ENCODE results near the gene GTF2F2.

The GTF2F2 gene, protein sequence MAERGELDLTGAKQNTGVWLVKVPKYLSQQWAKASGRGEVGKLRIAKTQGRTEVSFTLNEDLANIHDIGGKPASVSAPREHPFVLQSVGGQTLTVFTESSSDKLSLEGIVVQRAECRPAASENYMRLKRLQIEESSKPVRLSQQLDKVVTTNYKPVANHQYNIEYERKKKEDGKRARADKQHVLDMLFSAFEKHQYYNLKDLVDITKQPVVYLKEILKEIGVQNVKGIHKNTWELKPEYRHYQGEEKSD
- 21.5 to 29.6 (median 23.1) reads per million in 3 donors for total RNA-seq

DNA sequence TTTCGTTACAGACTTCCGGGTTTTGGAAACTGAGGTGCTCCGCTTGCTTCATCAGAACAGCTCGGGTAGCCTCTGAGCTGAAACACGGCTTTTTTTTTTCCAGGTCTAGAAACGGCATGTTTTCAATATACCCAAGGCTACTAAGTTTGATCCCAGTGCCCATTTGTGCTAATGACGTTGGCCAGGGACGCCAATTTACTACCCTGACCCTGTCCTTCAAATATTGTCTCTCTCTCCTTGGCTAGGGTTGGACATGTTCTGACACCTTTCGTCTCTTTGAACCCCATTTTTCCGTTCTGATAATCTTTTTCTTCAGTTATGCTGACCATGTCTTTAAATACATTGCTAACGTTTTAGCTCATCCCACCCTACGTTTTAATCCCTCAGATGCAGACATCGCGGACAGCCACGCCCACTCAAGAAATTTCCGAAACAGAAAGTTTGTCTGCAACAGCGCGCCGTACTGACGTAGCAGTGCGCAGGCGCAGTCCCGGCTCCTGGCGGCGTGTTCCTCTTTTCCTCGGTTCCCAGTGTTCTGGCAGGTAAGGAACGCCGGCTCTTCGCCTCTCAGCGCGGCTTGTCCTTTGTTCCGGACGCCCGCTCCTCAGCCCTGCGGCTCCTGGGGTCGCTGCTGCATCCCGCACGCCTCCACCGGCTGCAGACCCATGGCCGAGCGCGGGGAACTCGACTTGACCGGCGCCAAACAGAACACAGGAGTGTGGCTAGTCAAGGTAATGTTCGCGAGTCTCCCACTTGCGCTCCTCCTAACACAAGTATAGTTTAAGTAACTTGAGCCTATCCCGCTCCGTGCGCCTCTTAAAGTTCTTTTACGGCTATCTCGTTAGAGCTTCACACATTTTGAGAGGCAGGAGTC lies at the start of gene GTF2F2:
GTF2F2 (plus strand) TSS at position 520 of the 874 bp plus-strand sequence; CDS start at position 666, 146 bp downstream.
- Histone ChIP-seq H3K4me3 (ENCODE audit: insufficient read depth, low read depth, low read length, poor library complexity, severe bottlenecking) (peak within 1 kb of the TSS; percentile 98), H3K36me3 (ENCODE audit: control insufficient read depth, insufficient read depth, low read length) (no peaks in the 10 kb centered on the region), H3K9me3 (ENCODE audit: control insufficient read depth, low read length) (no peaks in the 10 kb centered on the region), H3K4me1 (ENCODE audit: control insufficient read depth, insufficient read depth, low read length, poor library complexity, severe bottlenecking) (peaks cover 7% of the 10 kb centered on the region), H3K27me3 (replicated peaks; ENCODE audit: control insufficient read depth, insufficient read depth, low read length, poor library complexity, severe bottlenecking) (no peaks in the 10 kb centered on the region), H3K27ac (ENCODE audit: insufficient read depth, low read length, poor library complexity, severe bottlenecking) (peak within 1 kb of the TSS; percentile 93)
- peak; percentile 78 to 87 (median 80) for DNase-seq

DNA sequence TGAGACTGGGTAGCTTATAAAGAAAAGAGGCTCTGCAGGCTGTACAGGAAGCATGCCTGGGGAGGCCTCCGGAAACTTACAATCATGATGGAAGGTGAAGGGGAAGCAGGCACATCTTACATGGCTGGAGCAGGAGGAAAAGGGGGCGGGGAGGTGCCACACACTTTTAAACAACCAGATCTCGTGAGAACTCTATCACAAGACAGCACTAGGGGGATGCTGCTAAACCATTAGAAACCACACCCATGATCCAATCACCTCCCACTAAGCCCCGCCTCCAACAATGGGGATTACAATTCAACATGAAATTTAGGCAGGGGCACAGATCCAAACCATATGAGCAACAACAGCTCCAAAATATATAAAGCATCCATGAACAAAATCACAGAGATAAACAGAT lies 46.5 kb upstream of the GTF2F2 start:
- H3K9me3 ChIP-seq (ENCODE audit: control insufficient read depth, low read length) = no peaks in the 10 kb centered on the region
- no peaks in the 10 kb centered on the region for H3K27me3 ChIP-seq (replicated peaks; ENCODE audit: control insufficient read depth, insufficient read depth, low read length, poor library complexity, severe bottlenecking)
- DNase-seq = no peak
- H3K4me3 ChIP-seq (ENCODE audit: insufficient read depth, low read depth, low read length, poor library complexity, severe bottlenecking) = no peak overlapping the region
- H3K36me3 ChIP-seq (ENCODE audit: control insufficient read depth, insufficient read depth, low read length) = no peaks in the 10 kb centered on the region
- no peaks in the 10 kb centered on the region for H3K4me1 ChIP-seq (ENCODE audit: control insufficient read depth, insufficient read depth, low read length, poor library complexity, severe bottlenecking)
- no peak overlapping the region for H3K27ac ChIP-seq (ENCODE audit: insufficient read depth, low read length, poor library complexity, severe bottlenecking)

DNA sequence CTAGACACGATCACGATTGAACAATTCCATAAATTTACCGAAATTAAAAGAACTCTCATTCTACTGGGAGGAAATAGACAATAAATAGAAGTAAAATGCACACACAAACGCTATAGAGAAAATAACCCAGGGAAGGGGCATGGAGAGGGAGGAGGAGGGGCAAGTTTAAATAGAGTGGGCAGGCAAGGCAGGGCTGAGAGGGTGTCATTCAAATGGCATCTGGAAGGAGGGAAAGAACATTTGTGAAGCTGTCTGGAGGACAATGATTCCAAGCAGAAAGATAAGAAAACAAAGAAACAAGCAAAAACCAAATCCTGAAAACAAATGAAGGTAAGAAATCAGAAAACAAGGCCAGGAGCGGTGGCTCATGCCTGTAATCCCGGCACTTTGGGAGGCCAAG lies 45.6 kb upstream of the GTF2F2 start:
- Histone ChIP-seq H3K9me3 (ENCODE audit: control insufficient read depth, low read length) (no peaks in the 10 kb centered on the region), H3K27me3 (replicated peaks; ENCODE audit: control insufficient read depth, insufficient read depth, low read length, poor library complexity, severe bottlenecking) (no peaks in the 10 kb centered on the region)
- no peak for DNase-seq

DNA sequence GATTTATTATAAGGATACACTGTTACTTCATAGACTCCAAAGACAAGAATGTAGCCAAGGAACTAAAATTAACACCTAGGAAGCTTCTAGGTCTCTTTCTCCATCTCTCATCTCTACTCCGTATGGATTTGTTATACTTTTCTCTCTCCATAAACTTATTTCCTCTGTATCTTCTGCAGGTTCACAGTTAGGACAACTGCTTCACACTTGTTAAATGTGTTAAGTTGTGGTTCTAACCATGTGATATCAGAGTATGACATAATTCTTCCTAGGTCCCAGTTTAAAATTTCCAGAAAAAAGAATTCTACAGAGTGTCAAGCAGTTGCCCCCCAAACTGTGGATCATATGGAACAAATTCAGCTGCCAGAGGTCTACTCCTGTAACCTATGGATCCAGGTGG lies 42.3 kb upstream of the GTF2F2 start:
- no peaks in the 10 kb centered on the region for H3K27me3 ChIP-seq (replicated peaks; ENCODE audit: control insufficient read depth, insufficient read depth, low read length, poor library complexity, severe bottlenecking)
- no peaks in the 10 kb centered on the region for H3K4me1 ChIP-seq (ENCODE audit: control insufficient read depth, insufficient read depth, low read length, poor library complexity, severe bottlenecking)
- DNase-seq = no peak
- H3K36me3 ChIP-seq (ENCODE audit: control insufficient read depth, insufficient read depth, low read length) = no peaks in the 10 kb centered on the region
- no peaks in the 10 kb centered on the region for H3K9me3 ChIP-seq (ENCODE audit: control insufficient read depth, low read length)
- no peak overlapping the region for H3K4me3 ChIP-seq (ENCODE audit: insufficient read depth, low read depth, low read length, poor library complexity, severe bottlenecking)
- H3K27ac ChIP-seq (ENCODE audit: insufficient read depth, low read length, poor library complexity, severe bottlenecking) = no peak overlapping the region

More for the DNA sequence above, 45.6 kb upstream of the GTF2F2 start:
- H3K4me3 ChIP-seq (ENCODE audit: insufficient read depth, low read depth, low read length, poor library complexity, severe bottlenecking) = no peak overlapping the region
- no peaks in the 10 kb centered on the region for H3K36me3 ChIP-seq (ENCODE audit: control insufficient read depth, insufficient read depth, low read length)
- no peaks in the 10 kb centered on the region for H3K4me1 ChIP-seq (ENCODE audit: control insufficient read depth, insufficient read depth, low read length, poor library complexity, severe bottlenecking)
- no peak overlapping the region for H3K27ac ChIP-seq (ENCODE audit: insufficient read depth, low read length, poor library complexity, severe bottlenecking)

DNA sequence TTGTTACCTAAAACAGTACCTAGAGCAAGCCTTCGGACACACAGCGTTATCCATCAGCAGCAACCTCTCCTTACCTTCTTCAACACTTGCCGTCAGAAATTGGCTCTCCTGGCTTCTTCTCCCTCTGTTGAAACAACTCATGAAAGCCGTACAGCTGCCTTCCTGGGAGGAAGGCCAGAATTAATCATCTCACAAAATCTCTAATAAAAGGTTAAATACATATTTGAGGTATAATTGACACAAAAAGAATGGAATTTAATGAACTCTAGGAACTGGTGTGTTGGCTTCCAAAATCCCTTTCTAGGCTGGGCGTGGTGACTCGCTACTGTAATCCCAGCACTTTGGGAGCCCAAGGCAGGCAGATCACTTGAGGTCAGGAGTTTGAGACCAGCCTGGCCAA lies 37.3 kb upstream of the GTF2F2 start:
- Histone ChIP-seq H3K9me3 (ENCODE audit: control insufficient read depth, low read length) (no peaks in the 10 kb centered on the region), H3K36me3 (ENCODE audit: control insufficient read depth, insufficient read depth, low read length) (no peaks in the 10 kb centered on the region), H3K27me3 (replicated peaks; ENCODE audit: control insufficient read depth, insufficient read depth, low read length, poor library complexity, severe bottlenecking) (no peaks in the 10 kb centered on the region), H3K4me3 (ENCODE audit: insufficient read depth, low read depth, low read length, poor library complexity, severe bottlenecking) (no peak overlapping the region), H3K27ac (ENCODE audit: insufficient read depth, low read length, poor library complexity, severe bottlenecking) (no peak overlapping the region), H3K4me1 (ENCODE audit: control insufficient read depth, insufficient read depth, low read length, poor library complexity, severe bottlenecking) (no peaks in the 10 kb centered on the region)
- no peak for DNase-seq

DNA sequence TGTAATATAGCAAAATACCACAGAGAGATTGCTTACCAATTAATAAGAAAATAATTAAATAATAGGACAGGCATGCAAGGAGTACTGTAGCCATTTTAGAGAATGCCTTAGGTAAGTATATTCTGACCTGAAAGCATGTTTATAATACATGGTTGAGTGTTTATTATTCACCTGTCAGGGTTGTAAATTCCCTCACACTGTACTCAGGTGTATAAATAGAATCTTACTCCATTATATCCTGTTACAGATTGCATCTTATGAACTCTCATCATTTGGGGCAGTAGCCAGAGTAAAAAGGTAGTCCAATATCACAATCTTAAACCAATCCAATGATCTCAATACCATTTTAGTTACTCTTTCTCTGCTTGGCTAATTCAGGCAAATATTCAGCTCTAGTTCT lies 35.8 kb upstream of the GTF2F2 start:
- Histone ChIP-seq H3K36me3 (ENCODE audit: control insufficient read depth, insufficient read depth, low read length) (no peaks in the 10 kb centered on the region), H3K4me1 (ENCODE audit: control insufficient read depth, insufficient read depth, low read length, poor library complexity, severe bottlenecking) (no peaks in the 10 kb centered on the region), H3K4me3 (ENCODE audit: insufficient read depth, low read depth, low read length, poor library complexity, severe bottlenecking) (no peak overlapping the region), H3K27me3 (replicated peaks; ENCODE audit: control insufficient read depth, insufficient read depth, low read length, poor library complexity, severe bottlenecking) (no peaks in the 10 kb centered on the region), H3K9me3 (ENCODE audit: control insufficient read depth, low read length) (no peaks in the 10 kb centered on the region), H3K27ac (ENCODE audit: insufficient read depth, low read length, poor library complexity, severe bottlenecking) (no peak overlapping the region)
- DNase-seq = no peak

DNA sequence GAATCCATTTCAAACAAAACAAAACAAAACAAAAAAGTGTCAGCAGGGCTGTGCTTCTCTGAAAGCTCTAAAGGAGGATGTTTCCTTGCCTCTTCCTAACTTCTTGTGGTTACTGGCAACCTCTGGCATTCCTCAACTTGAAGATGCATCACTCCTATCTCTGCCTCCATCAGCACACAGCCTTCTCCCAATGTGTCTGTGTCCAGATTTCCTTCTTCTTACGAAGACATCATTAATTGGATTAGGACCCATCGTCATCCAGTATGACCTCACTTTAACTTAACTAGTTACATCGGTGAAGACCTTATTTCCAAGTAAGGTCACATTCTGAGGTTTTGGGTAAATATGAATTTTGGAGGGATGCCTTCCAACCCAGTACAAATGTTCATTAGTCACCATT lies 33.8 kb upstream of the GTF2F2 start:
- no peak for DNase-seq
- Histone ChIP-seq H3K27me3 (replicated peaks; ENCODE audit: control insufficient read depth, insufficient read depth, low read length, poor library complexity, severe bottlenecking) (no peaks in the 10 kb centered on the region), H3K4me1 (ENCODE audit: control insufficient read depth, insufficient read depth, low read length, poor library complexity, severe bottlenecking) (no peaks in the 10 kb centered on the region), H3K36me3 (ENCODE audit: control insufficient read depth, insufficient read depth, low read length) (no peaks in the 10 kb centered on the region), H3K4me3 (ENCODE audit: insufficient read depth, low read depth, low read length, poor library complexity, severe bottlenecking) (no peak overlapping the region), H3K9me3 (ENCODE audit: control insufficient read depth, low read length) (no peaks in the 10 kb centered on the region), H3K27ac (ENCODE audit: insufficient read depth, low read length, poor library complexity, severe bottlenecking) (no peak overlapping the region)

DNA sequence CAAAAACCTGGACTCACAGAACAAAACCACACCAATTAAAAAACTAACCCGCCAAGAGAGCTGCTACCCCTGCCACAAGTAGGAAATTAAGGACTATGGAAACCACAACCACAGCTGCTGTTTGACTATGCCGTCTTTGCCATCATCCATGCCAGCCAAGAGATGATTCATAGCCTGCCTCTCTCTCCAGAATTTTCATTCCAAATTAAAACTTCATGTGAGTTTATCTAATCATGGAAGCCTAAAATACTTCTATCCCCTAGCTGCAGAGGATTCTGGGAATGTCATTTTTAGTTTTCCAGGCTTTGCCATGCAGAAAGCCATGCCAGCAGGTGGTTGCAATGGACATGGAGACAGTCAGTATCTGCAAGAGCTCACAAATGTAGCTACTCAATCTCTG lies 27.6 kb upstream of the GTF2F2 start:
- Histone ChIP-seq H3K27me3 (replicated peaks; ENCODE audit: control insufficient read depth, insufficient read depth, low read length, poor library complexity, severe bottlenecking) (no peaks in the 10 kb centered on the region), H3K27ac (ENCODE audit: insufficient read depth, low read length, poor library complexity, severe bottlenecking) (no peak overlapping the region), H3K36me3 (ENCODE audit: control insufficient read depth, insufficient read depth, low read length) (no peaks in the 10 kb centered on the region), H3K4me3 (ENCODE audit: insufficient read depth, low read depth, low read length, poor library complexity, severe bottlenecking) (no peak overlapping the region), H3K4me1 (ENCODE audit: control insufficient read depth, insufficient read depth, low read length, poor library complexity, severe bottlenecking) (no peaks in the 10 kb centered on the region), H3K9me3 (ENCODE audit: control insufficient read depth, low read length) (no peaks in the 10 kb centered on the region)
- DNase-seq = no peak

DNA sequence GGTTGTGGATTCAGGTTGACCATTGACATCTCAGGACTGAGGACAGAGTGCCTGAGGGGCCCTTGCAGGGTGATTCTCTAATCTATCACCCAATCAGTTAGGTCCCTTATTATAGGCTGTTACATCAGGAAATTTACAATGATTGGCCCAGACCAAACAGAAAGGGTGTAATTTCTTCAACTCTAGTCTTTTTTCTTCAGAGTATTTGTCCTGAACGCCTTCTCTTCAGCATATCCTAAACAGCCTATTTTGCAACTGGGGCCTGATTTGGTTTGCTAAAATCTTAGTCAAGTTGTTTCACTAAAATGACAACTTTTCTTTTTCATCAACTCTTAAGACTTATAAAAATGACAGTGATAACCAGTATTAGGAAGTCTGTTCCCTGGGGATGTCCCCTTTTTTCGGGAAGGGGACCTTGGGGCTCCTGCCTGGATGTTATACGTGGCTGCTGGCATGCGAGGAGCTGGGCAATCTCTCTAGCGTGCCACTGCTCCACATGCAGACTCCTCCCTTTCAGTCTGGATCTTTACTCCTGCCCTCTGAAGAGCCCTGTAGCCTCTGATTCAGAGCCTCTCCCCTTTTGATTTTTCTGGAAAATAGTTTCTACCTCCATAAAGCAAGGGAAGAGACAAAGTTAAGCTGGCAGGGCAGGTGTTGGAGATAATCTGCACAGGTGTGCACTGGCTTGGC lies 19.6 kb upstream of the GTF2F2 start:
- Histone ChIP-seq H3K9me3 (ENCODE audit: control insufficient read depth, low read length) (no peaks in the 10 kb centered on the region), H3K4me1 (ENCODE audit: control insufficient read depth, insufficient read depth, low read length, poor library complexity, severe bottlenecking) (no peaks in the 10 kb centered on the region), H3K27me3 (replicated peaks; ENCODE audit: control insufficient read depth, insufficient read depth, low read length, poor library complexity, severe bottlenecking) (no peaks in the 10 kb centered on the region), H3K4me3 (ENCODE audit: insufficient read depth, low read depth, low read length, poor library complexity, severe bottlenecking) (no peak overlapping the region), H3K36me3 (ENCODE audit: control insufficient read depth, insufficient read depth, low read length) (no peaks in the 10 kb centered on the region), H3K27ac (ENCODE audit: insufficient read depth, low read length, poor library complexity, severe bottlenecking) (no peak overlapping the region)
- DNase-seq = no peak
